Dendritic cell treated with granulocyte-macrophage colony-stimulating factor and Interleukin-4, amounts not matched to agents 40 ng/mL and 50 ng/mL, for 4 days (primary cell): ENCODE results near the gene NANS.
"Not testable (repeated sequence)": the region's sequence is repeated elsewhere in the genome, so short reads cannot be mapped to it uniquely, and the experiment has no call there.

Source experiments
- H3K27ac Mint-ChIP-seq: one replicate; pipeline ENCODE4 v1.8.0; 2022; ENCODE audit warnings: mild to moderate bottlenecking, mixed read lengths
- H3K27me3 Mint-ChIP-seq: one replicate; pipeline ENCODE4 v1.8.0; 2022; ENCODE audit warnings: mild to moderate bottlenecking, mixed read lengths
- H3K36me3 Mint-ChIP-seq: one replicate; pipeline ENCODE4 v1.8.0; 2022; ENCODE audit warnings: low read depth, mixed read lengths
- H3K4me1 Mint-ChIP-seq: one replicate; pipeline ENCODE4 v1.8.0; 2022; ENCODE audit warnings: low read depth, mixed read lengths
- H3K4me3 Mint-ChIP-seq: one replicate; pipeline ENCODE4 v1.8.0; 2022; ENCODE audit warnings: mild to moderate bottlenecking, moderate library complexity, mixed read lengths
- H3K9me3 Mint-ChIP-seq: one replicate; pipeline ENCODE4 v1.8.0; 2022; ENCODE audit warnings: mixed read lengths
- intact Hi-C: fragments of 100-400 bp; cut with micrococcal nuclease; formaldehyde crosslinking; loops from one replicate; pipeline ENCODE4 v1.15.0; 2022

Gene NANS

GRCh38 chr9:98056269-98057137 is at the start of gene NANS:
NANS (plus strand) TSS chr9:98056732; CDS start chr9:98056809, 77 bp downstream.
- intact Hi-C loops: loop anchor here (1.0 to 5.0 kb wide), 4 partner anchors 73 to 359 kb away; partner anchors contain the start of genes ANP32B, TBC1D2, TRMO and XPA
- Mint-ChIP-seq H3K4me3 (peak within 1 kb of the TSS; percentile 93), H3K27ac (peak within 1 kb of the TSS; percentile 96), H3K36me3 (peaks cover 29% of the 10 kb centered on the region), H3K27me3 (no peaks in the 10 kb centered on the region), H3K4me1 (peaks cover 30% of the 10 kb centered on the region), H3K9me3 (no peaks in the 10 kb centered on the region)

GRCh38 chr9:98007251-98007928 is 49.1 kb upstream of the NANS start:
- H3K36me3 Mint-ChIP-seq: peaks cover 99% of the 10 kb centered on the region
- H3K27ac Mint-ChIP-seq: no peak overlapping the region
- intact Hi-C loops: no loop called here
- no peak overlapping the region for H3K4me3 Mint-ChIP-seq
- H3K9me3 Mint-ChIP-seq: no peaks in the 10 kb centered on the region
- H3K4me1 Mint-ChIP-seq: peaks cover 20% of the 10 kb centered on the region
- H3K27me3 Mint-ChIP-seq: no peaks in the 10 kb centered on the region

- Mint-ChIP-seq H3K36me3 (peaks cover 99% of the 10 kb centered on the region), H3K9me3 (no peaks in the 10 kb centered on the region), H3K4me3 (no peak overlapping the region), H3K27me3 (no peaks in the 10 kb centered on the region), H3K27ac (no peak overlapping the region), H3K4me1 (peaks cover 20% of the 10 kb centered on the region)
- intact Hi-C loops: no loop called here
Observed at GRCh38 chr9:98008764-98009163, 47.8 kb upstream of the NANS start.

GRCh38 chr9:98009437-98009836 is 47.1 kb upstream of the NANS start:
- no peak overlapping the region for H3K4me3 Mint-ChIP-seq
- no peaks in the 10 kb centered on the region for H3K27me3 Mint-ChIP-seq
- H3K36me3 Mint-ChIP-seq: peaks cover 99% of the 10 kb centered on the region
- intact Hi-C loops: no loop called here
- H3K4me1 Mint-ChIP-seq: peaks cover 20% of the 10 kb centered on the region
- H3K27ac Mint-ChIP-seq: peak overlapping the region; percentile 38
- no peaks in the 10 kb centered on the region for H3K9me3 Mint-ChIP-seq

- H3K27ac Mint-ChIP-seq: peak overlapping the region; percentile 38
- peaks cover 20% of the 10 kb centered on the region for H3K4me1 Mint-ChIP-seq
- H3K4me3 Mint-ChIP-seq: no peak overlapping the region
- peaks cover 99% of the 10 kb centered on the region for H3K36me3 Mint-ChIP-seq
- intact Hi-C loops: no loop called here
- H3K27me3 Mint-ChIP-seq: no peaks in the 10 kb centered on the region
- no peaks in the 10 kb centered on the region for H3K9me3 Mint-ChIP-seq
Observed at GRCh38 chr9:98009936-98010335, 46.6 kb upstream of the NANS start.

DNA sequence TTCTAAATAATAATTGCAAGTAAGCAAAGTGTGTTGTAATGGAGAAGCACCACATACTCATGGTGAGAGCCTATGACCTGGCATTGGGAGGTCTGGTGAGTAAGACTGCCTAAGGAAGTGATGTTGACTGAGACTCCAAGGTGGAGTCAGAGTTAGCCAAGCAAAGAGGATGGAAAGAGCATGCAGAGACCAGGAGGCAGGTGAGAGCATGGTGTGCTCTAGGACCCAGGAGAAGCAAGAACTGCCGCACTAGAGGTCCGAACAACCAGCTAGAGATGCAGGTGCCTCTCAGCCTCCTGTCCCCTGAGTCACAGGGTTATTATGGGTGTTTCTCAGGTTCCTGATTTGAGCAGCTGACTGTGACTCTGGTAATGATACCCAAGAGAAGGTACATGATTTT is 46.1 kb upstream of the NANS start:
- peaks cover 20% of the 10 kb centered on the region for H3K4me1 Mint-ChIP-seq
- peaks cover 99% of the 10 kb centered on the region for H3K36me3 Mint-ChIP-seq
- no peak overlapping the region for H3K27ac Mint-ChIP-seq
- no peaks in the 10 kb centered on the region for H3K27me3 Mint-ChIP-seq
- H3K4me3 Mint-ChIP-seq: no peak overlapping the region
- no peaks in the 10 kb centered on the region for H3K9me3 Mint-ChIP-seq
- intact Hi-C loops: no loop called here

GRCh38 chr9:98011122-98011521 is 45.4 kb upstream of the NANS start:
- H3K27me3 Mint-ChIP-seq: no peaks in the 10 kb centered on the region
- no peak overlapping the region for H3K4me3 Mint-ChIP-seq
- H3K4me1 Mint-ChIP-seq: peaks cover 20% of the 10 kb centered on the region
- H3K36me3 Mint-ChIP-seq: peaks cover 99% of the 10 kb centered on the region
- intact Hi-C loops: no loop called here
- H3K27ac Mint-ChIP-seq: no peak overlapping the region
- no peaks in the 10 kb centered on the region for H3K9me3 Mint-ChIP-seq

- Mint-ChIP-seq H3K4me3 (no peak overlapping the region), H3K27me3 (no peaks in the 10 kb centered on the region), H3K36me3 (peaks cover 100% of the 10 kb centered on the region), H3K4me1 (no peaks in the 10 kb centered on the region), H3K9me3 (no peaks in the 10 kb centered on the region), H3K27ac (no peak overlapping the region)
- intact Hi-C loops: no loop called here
Observed at GRCh38 chr9:98016137-98016680, 40.3 kb upstream of the NANS start.

DNA sequence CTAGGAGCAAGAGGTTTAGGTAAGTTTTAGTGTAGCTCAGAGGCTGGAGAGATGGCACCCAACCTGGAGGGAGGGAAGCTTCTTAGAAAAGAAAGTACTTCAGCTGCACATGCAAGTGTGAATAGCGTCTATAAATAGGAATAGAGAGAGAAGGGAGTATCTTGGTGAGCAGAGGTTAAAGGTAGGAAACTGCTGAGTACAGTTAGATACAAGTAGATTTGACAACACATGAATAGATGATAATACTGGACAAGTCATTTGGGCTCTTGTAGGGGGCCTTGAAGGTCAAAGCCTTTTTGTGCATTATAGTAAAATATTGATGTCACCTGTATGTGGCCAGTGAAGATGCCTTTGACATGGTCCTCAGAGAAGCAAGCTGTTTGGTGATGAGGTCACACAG is 39.2 kb upstream of the NANS start:
- no peak overlapping the region for H3K4me3 Mint-ChIP-seq
- H3K4me1 Mint-ChIP-seq: no peaks in the 10 kb centered on the region
- no peak overlapping the region for H3K27ac Mint-ChIP-seq
- H3K27me3 Mint-ChIP-seq: no peaks in the 10 kb centered on the region
- no peaks in the 10 kb centered on the region for H3K9me3 Mint-ChIP-seq
- H3K36me3 Mint-ChIP-seq: peaks cover 100% of the 10 kb centered on the region
- intact Hi-C loops: no loop called here

- H3K4me1 Mint-ChIP-seq: no peaks in the 10 kb centered on the region
- no peak overlapping the region for H3K4me3 Mint-ChIP-seq
- H3K36me3 Mint-ChIP-seq: peaks cover 93% of the 10 kb centered on the region
- H3K27me3 Mint-ChIP-seq: no peaks in the 10 kb centered on the region
- H3K9me3 Mint-ChIP-seq: no peaks in the 10 kb centered on the region
- intact Hi-C loops: no loop called here
- H3K27ac Mint-ChIP-seq: no peak overlapping the region
Observed at GRCh38 chr9:98018347-98018746, 38.2 kb upstream of the NANS start.

DNA sequence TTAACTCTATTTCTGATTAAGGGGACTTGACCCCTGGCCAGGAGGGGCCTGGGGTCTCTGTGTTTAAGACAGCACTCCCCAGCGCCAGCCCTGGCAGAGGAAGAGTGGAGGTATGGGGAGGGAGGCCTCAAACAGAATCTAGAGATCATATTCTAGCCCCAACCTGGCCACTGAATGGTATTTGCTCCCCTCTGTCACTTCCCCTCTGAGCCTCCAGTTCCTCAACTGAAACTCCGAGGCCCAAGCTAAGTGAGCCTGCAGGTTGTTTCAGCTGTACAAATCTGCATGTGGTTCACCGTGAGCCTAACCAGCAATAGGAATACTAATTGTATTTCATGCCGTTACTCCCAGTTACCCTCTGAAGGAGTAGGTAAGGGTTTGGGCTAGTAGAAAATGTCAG is 37.4 kb upstream of the NANS start:
- H3K4me1 Mint-ChIP-seq: no peaks in the 10 kb centered on the region
- H3K27me3 Mint-ChIP-seq: no peaks in the 10 kb centered on the region
- H3K4me3 Mint-ChIP-seq: no peak overlapping the region
- intact Hi-C loops: no loop called here
- H3K27ac Mint-ChIP-seq: no peak overlapping the region
- H3K9me3 Mint-ChIP-seq: no peaks in the 10 kb centered on the region
- H3K36me3 Mint-ChIP-seq: peaks cover 86% of the 10 kb centered on the region

DNA sequence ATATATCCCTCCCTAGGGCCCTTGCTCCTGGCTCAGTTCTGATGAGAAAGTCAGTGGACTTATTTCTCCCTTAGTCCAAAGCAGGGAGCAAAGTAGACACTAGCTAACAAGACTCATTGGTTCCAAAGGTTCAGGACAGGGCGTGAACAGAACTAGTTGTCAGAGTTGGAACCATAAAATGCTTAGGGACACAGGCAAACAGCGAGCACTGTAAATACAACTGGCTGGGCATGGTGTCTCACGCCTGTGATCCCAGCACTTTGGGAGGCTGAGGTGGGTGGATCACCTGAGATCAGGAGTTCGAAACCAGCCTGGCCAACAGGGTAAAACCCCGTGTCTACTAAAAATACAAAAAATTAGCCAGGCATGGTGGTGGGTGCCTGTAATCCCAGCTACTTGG is 36.7 kb upstream of the NANS start:
- peaks cover 78% of the 10 kb centered on the region for H3K36me3 Mint-ChIP-seq
- H3K27ac Mint-ChIP-seq, H3K27me3 Mint-ChIP-seq, H3K4me3 Mint-ChIP-seq, intact Hi-C loops, H3K9me3 Mint-ChIP-seq, H3K4me1 Mint-ChIP-seq: not testable (repeated sequence)

- Mint-ChIP-seq H3K27ac (no peak overlapping the region), H3K9me3 (no peaks in the 10 kb centered on the region), H3K27me3 (no peaks in the 10 kb centered on the region), H3K36me3 (peaks cover 71% of the 10 kb centered on the region), H3K4me1 (peaks cover 4% of the 10 kb centered on the region), H3K4me3 (no peak overlapping the region)
- intact Hi-C loops: no loop called here
Observed at GRCh38 chr9:98020476-98021145, 35.9 kb upstream of the NANS start.
